IPS DF 19.7 (cell line): ENCODE data around the gene CST1.
"Not testable (repeated sequence)": the region's sequence is repeated elsewhere in the genome, so short reads cannot be mapped to it uniquely, and the experiment has no call there.

Experiments used
- DNase-seq: peaks from one replicate; pipeline ENCODE4 v3.0.0-alpha.2; 2013; ENCODE audit warnings: low read depth, low spot score

Gene CST1

GRCh38 chr20:23755131-23755611 is 4.4 kb upstream of the CST1 start:
- not testable (repeated sequence) for DNase-seq

- DNase-seq = no peak
Measured at GRCh38 chr20:23754731-23755130, 4.0 kb upstream of the CST1 start.

DNA sequence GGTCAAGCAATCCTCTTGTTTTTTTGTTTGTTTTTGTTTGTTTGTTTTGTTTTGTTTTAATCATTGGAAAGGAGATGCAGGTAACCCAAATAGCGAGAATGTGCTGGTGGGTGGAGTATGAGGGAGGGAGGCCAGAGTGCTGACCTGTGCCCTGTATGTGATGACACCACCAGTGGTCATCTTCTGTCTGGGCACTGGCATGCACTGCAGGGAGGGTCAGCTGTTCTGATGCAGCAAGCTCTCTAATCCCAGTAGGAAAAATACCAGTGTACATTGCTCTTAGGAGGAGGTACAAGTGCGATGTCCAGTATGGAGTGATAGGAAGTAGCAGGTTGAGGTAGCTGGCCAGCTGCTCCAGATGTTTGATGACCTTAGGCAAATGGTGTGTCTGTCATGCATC is 2.9 kb upstream of the CST1 start:
- no peak for DNase-seq

DNA sequence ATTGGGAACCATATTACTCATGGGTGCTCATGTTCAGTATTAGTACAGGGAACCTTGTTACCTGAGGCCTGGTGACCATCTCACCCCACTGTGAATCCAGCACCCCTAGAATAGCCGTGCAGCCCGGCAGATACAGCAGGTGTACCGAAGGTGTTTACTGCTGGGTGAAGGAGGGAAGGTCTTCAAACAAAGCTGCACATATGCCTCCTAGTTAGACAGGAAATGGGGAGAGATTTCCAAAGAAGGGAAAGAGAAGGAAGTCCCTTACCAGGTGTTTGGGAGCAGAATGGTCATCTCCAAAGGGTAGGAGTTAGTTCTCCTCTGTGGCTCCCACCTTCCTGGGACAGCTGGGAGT is 2.4 kb upstream of the CST1 start:
- no peak for DNase-seq

DNA sequence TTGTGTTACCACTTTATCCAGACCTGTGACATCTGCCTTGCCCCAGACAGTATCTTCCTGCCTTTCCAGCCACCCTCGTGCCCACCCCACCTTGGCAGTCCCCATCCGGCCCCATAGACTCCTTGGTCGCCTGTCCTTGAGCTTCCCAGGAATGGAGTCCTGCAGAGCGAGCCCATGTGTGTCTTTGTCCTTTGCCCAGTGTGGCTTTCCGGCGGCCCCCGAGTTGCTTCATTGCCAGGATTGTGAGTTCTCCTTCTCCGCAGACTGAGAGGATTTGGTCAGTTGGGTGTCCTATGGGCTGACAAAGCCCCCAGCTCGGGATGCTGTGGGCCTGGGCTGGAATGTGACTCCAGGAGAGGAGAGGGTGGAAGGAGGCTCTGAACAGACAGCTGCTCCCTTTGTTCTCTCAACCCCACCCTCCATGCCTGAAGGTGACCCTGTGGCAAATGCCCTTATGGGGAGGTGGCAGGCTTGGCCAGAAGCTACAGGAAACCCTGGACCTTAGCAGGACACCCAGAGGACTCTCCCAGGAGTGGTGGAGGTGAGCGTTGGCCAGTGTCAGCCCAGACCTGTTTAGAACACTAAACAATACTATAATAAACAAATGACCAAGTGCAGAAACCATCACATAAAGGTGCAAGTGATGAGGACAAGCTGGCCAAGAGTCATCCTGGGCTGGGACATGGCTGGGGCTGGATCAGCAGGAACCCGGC is 1.9 kb upstream of the CST1 start:
- DNase-seq = no peak

- DNase-seq = no peak
Measured at GRCh38 chr20:23752019-23752418, 1.3 kb upstream of the CST1 start.

GRCh38 chr20:23749746-23750145 is 989 bp downstream of the CST1 start:
- DNase-seq = no peak

DNA sequence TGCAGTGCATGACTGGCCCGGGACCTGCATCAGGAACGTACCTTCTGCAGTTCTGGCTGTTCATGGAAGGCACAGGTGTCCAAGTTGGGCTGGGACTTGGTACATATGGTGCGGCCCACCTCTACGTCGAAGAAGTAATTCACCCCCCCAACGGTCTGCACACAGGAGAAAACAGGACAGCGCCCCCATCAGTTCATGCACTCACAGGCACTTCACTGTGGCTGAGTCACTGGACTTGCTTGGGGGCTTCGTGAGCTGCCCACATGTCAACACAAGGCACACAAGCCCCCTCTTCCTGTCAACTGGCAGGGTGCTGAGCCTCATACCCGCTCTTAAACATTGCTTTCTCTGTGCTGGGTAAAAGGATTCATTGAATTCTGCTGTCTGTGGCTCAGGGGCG is 1.8 kb downstream of the CST1 start:
- not testable (repeated sequence) for DNase-seq

DNA sequence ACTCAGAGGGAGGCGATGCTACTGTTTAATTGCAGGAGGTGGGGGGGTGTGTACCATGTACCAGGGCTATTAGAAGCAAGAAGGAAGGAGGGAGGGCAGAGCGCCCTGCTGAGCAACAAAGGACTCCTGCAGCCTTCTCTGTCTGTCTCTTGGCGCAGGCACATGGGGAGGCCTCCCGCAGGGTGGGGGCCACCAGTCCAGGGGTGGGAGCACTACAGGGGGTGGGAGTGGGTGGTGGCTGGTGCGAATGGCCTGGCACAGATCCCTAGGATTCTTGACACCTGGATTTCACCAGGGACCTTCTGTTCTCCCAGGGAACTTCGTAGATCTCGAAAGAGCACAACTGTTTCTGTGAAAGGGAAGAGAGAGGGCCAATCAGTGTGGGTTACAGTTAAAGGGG is 3.2 kb downstream of the CST1 start:
- not testable (repeated sequence) for DNase-seq

- not testable (repeated sequence) for DNase-seq
Measured at GRCh38 chr20:23747092-23747491, 3.6 kb downstream of the CST1 start.

GRCh38 chr20:23746321-23746720 is 4.4 kb downstream of the CST1 start:
- no peak for DNase-seq

- DNase-seq = no peak
Measured at GRCh38 chr20:23745247-23745646, 5.5 kb downstream of the CST1 start.

DNA sequence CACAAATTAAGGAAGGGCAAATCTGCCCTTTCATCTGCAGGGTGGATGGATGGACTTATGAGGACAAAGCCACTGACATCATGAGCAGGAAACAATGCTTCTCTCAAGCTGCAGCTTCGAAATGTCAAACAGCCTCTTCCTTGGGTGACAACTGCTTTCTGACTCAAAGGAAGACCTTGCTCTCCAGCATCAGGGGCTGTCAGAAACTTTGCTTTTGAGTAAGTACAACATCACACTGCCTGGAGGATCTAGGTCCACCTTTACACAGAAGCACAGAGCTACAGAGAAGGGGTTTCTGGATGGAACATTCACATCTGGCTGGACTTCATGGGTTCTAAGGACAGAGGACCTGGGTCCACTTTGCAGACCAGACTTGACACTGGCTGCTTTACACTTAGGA is 5.9 kb downstream of the CST1 start:
- DNase-seq = no peak

GRCh38 chr20:23735391-23735790 is 15.3 kb downstream of the CST1 start:
- DNase-seq = not testable (repeated sequence)

- DNase-seq = not testable (repeated sequence)
Measured at GRCh38 chr20:23734949-23735348, 15.8 kb downstream of the CST1 start.

DNA sequence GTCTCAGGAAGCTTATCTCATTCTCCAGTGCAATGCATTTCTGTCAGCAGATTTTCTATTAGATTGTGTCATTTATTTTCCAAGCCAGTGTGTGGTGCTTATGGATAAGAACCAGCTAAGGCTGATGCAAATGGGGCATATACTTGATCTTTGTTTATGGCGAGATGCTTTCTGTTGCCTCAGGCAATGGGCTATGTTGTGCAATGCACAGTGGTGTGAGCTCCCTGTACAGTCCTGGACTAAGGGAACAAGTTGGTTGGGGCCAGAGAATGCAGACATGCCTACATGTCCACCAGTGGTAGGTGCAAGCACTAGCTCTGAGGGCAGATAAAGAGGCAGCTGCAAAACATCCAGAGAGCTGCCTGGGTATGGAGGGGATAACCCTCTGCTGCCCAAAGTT is 16.3 kb downstream of the CST1 start:
- DNase-seq = not testable (repeated sequence)

DNA sequence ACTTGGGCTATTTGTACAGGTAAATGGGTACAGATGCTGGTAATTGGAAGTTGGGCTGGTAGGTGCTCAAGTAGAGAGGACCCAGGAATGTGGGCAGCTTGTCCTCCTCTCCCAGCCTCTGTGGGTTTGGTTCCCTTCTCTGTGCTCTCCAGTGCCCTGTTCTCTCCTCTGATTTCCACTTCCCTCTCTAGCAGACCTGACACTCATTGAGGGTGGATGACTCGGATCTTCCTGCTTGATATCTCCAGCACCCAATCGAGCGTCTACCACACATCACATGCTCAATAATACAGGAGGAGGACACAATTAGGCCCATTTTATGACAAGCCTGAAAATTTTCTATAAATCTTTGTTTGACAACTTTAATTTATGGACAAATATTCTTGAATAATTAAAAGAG is 23.7 kb downstream of the CST1 start:
- no peak for DNase-seq

DNA sequence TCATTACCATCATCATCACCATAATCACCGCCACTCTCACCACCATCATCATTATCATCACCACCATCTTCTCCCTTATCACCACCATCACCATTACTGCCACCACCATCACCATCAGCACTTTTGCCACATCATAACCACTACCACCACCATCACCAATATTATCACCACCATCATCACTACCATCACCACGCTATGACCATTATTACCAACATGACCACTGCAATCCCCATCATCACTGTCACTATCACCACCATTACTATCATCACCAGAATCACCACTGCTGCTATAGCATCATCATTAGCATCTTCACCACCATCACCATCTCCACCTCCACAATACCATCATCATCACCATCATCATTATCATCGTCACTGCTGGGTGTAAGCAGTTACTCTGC is 25.6 kb downstream of the CST1 start:
- DNase-seq = no peak

- DNase-seq = not testable (repeated sequence)
Measured at GRCh38 chr20:23723659-23724307, 27.0 kb downstream of the CST1 start.

GRCh38 chr20:23722851-23723250 is 27.9 kb downstream of the CST1 start:
- DNase-seq = not testable (repeated sequence)

- no peak for DNase-seq
Measured at GRCh38 chr20:23721962-23722361, 28.8 kb downstream of the CST1 start.

DNA sequence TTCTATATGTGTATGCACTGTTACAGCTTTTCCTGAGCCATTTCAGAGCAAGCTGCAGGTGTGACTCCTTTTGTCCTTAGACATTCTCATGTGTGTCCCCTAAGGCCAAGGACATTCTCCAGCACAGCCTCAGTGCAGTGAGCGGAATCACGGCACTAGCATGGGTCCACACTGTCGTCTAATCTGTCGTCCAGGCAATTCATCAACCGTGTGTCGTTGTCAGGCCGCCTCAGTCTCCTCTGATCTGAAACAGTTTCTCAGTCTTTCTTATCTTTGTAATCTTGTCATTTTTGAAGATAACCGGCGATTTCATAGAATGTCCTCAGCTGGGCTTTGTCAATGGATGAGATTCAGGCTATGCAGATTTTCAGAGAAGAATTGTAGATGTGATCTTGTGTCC is 31.4 kb downstream of the CST1 start:
- DNase-seq = not testable (repeated sequence)

GRCh38 chr20:23711778-23712177 is 39.0 kb downstream of the CST1 start:
- not testable (repeated sequence) for DNase-seq
